ENCODE results near the gene UTP25.
"Not testable (repeated sequence)": the region's sequence is repeated elsewhere in the genome, so short reads cannot be mapped to it uniquely, and the experiment has no call there.

The UTP25 gene

DNA sequence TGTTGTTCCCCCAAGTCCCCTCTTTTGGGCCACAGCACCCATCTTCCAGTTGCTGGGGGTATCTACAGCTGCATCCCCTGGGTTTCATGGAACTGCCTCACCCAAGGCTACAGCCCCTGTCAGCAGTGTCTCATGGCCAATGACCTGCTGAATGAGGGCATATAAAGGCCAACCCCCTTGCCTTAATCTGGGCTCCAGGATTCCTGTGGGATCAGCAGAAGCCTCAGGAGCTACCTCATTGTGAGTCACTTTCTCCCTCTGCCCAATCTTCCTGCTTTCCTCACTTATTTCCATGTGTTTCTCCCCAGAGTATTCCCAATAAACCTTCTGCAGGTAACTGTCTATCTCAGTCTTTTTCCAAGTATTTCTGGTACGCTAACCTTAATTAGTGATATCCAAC is 73.0 kb downstream of the UTP25 start:
- DNase-seq = no peak

DNA sequence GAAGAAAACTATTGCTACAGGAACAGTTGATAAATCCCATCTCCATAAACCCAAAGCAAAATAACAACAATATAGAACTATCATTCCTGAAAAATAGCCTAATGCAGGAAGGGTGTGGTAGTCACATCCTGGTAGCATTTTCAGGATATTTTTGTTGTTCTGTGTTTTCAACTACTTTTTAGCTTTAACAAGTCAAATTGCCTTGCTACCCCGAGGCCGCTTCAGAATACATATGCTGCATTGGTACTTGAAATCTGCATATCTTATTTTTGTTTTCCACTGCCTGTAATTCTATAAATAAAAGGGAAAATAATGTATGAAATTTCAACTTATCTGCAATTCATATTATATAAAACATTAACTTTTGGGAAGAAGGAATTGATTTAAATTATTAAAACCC is 73.4 kb downstream of the UTP25 start:
- DNase-seq = no peak

DNA sequence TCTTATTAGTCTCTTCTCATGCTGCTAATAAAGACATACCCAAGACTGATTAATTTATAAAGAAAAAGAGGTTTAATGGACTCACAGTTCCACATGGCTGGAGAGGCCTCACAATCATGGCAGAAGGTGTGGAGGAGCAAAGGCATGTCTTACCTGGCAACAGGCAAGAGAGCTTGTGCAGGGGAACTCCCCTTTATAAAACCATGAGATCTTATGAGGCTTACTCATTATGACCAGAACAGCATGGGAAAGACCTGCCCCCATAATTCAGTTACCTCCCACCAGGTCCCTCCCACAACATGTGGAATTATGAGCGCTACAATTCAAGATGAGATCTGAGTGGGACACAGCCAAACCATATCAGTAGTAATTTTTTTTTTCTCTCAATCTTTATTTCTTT is 77.0 kb downstream of the UTP25 start:
- not testable (repeated sequence) for DNase-seq
